22Rv1 (cell line): Measurements from ENCODE around the gene TRHDE.

ENCODE experiments used
- ZFX ChIP-seq: fragments of 450-650 bp; IDR thresholded peaks from 2 replicates; pipeline ENCODE4 v1.6.1; 2017; ENCODE audit warnings: antibody characterized with exemption, borderline replicate concordance
- TF ChIP-seq, protein P1 (sequence below): fragments of 450-650 bp; IDR thresholded peaks from 2 replicates; pipeline ENCODE4 v1.5.1; 2017; ENCODE audit warnings: mild to moderate bottlenecking

- TF ChIP-seq, protein P1, sequence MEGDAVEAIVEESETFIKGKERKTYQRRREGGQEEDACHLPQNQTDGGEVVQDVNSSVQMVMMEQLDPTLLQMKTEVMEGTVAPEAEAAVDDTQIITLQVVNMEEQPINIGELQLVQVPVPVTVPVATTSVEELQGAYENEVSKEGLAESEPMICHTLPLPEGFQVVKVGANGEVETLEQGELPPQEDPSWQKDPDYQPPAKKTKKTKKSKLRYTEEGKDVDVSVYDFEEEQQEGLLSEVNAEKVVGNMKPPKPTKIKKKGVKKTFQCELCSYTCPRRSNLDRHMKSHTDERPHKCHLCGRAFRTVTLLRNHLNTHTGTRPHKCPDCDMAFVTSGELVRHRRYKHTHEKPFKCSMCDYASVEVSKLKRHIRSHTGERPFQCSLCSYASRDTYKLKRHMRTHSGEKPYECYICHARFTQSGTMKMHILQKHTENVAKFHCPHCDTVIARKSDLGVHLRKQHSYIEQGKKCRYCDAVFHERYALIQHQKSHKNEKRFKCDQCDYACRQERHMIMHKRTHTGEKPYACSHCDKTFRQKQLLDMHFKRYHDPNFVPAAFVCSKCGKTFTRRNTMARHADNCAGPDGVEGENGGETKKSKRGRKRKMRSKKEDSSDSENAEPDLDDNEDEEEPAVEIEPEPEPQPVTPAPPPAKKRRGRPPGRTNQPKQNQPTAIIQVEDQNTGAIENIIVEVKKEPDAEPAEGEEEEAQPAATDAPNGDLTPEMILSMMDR = no peak
- TF ChIP-seq ZFX = no peak
Measured at GRCh38 chr12:72270246-72270645, 1.9 kb upstream of the TRHDE start.
